ENCODE results near the gene DPH2. TPM values are rescaled to one million over a fixed set of nuclear protein-coding genes. Genes with fewer than 3 reads are reported as not detected.
A peak's percentile ranks its signal among the peaks of the same experiment; 100 is the strongest.

Gene DPH2
- total RNA-seq, 4 donors from 2014 or later = 13.1 to 29.4 (median 17.1) TPM

DNA sequence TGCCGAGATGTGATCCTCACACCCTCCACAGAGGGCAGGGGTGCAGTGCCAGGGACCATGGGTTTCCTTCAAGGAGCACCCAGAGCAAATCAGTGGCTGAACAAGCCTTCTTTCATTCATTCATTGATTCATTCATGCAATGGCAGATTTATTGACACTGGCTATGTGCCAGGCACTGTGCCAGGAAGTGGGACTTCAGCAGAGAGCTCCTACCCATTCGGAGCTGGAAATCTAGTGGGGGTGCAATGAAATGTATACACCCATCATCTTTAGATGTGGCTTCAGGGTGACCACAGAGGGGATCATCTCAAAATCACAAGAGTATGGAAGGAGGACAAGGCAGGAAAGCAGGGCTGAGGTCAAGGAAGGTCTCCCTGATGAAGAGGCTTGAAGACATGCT is 42.6 kb downstream of the DPH2 start:
- no peak for TF ChIP-seq POLR2A (IDR thresholded peaks at IDR 0.05)
- TF ChIP-seq, protein P1, sequence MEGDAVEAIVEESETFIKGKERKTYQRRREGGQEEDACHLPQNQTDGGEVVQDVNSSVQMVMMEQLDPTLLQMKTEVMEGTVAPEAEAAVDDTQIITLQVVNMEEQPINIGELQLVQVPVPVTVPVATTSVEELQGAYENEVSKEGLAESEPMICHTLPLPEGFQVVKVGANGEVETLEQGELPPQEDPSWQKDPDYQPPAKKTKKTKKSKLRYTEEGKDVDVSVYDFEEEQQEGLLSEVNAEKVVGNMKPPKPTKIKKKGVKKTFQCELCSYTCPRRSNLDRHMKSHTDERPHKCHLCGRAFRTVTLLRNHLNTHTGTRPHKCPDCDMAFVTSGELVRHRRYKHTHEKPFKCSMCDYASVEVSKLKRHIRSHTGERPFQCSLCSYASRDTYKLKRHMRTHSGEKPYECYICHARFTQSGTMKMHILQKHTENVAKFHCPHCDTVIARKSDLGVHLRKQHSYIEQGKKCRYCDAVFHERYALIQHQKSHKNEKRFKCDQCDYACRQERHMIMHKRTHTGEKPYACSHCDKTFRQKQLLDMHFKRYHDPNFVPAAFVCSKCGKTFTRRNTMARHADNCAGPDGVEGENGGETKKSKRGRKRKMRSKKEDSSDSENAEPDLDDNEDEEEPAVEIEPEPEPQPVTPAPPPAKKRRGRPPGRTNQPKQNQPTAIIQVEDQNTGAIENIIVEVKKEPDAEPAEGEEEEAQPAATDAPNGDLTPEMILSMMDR (IDR thresholded peaks at IDR 0.05) = no peak
- no peak for TF ChIP-seq POLR2AphosphoS5 (IDR thresholded peaks at IDR 0.05)
- no peak for TF ChIP-seq EP300 (IDR thresholded peaks at IDR 0.05; ENCODE audit: low read depth)
- H3K4me1 ChIP-seq = peaks cover 7 to 46% (median 29%) of the 10 kb centered on the region in 4 donors
- H3K9me3 ChIP-seq = no peaks in the 10 kb centered on the region
- H3K36me3 ChIP-seq = no peaks in the 10 kb centered on the region
- no peak overlapping the region for H3K27ac ChIP-seq
- H3K27me3 ChIP-seq = no peaks in the 10 kb centered on the region
- intact Hi-C loops (cut with DNase I; ENCODE audit: low total_unique reads) = no loop called here
- WGBS, 2 donors (ENCODE audit: low coverage in 1 of 2) = 66% methylated on average over 2 of the region's 2 CpGs; no CpG with 5 or more reads in 1 of the 2 donors
- peak; percentile 46 for DNase-seq
- in situ Hi-C loops (cut with MboI; ENCODE audit: low pct_ligation_motif_present in 1 of 4, low pct_unique_long_range_greater_than_20kb in 1 of 4, low sequenced_read_pairs in 3 of 4) = no loop called here
- no peak overlapping the region for H3K4me3 ChIP-seq

DNA sequence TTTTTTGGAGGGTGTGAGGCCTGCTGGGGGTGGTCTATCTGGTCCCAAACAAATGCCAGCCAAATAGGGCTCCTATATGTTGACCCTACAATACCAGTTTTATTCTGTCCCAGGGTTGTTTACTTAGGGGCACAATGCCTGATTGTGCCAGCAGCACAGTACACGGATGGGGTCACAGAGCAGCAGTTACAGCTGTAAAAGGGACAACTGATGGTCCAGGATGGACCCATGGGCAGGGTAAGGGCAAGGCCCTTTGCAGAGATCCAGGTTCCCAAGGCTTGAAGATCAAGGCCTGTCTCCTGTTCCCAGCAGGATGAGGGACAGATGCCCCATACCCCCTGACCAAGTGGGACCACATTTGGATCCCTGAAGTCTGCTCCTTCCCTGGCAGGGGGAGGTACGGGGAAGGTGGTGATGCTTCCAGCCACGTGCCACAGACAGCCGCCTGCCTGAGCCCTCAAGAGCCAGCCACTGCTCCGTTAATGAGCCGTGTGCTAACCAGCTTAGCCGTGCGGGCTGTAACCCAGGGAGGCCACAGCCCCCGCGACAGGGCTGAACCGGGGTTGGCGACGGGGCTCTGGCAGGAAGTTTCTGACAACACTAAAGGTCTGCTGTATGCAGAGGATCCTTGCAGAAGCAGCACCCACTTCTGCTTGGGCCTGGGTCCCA is 43.3 kb downstream of the DPH2 start:
- TF ChIP-seq, protein P1 (IDR thresholded peaks at IDR 0.05) = no peak
- TF ChIP-seq POLR2AphosphoS5 (IDR thresholded peaks at IDR 0.05) (no peak), EP300 (IDR thresholded peaks at IDR 0.05; ENCODE audit: low read depth) (no peak), POLR2A (IDR thresholded peaks at IDR 0.05) (no peak)
- Histone ChIP-seq H3K9me3 (no peaks in the 10 kb centered on the region), H3K27me3 (no peaks in the 10 kb centered on the region), H3K4me3 (no peak overlapping the region), H3K27ac (peak overlapping the region in 1 of 4 donors; percentile 77), H3K36me3 (no peaks in the 10 kb centered on the region), H3K4me1 (peaks cover 7 to 46% (median 29%) of the 10 kb centered on the region in 4 donors)
- in situ Hi-C loops (cut with MboI; ENCODE audit: low pct_ligation_motif_present in 1 of 4, low pct_unique_long_range_greater_than_20kb in 1 of 4, low sequenced_read_pairs in 3 of 4) (no loop called here), intact Hi-C loops (cut with DNase I; ENCODE audit: low total_unique reads) (no loop called here)
- 60% methylated on average over 11 of the region's 13 CpGs; no CpG with 5 or more reads in 1 of the 2 donors for WGBS, 2 donors (ENCODE audit: low coverage in 1 of 2)
- no peak for DNase-seq

- TF ChIP-seq, protein P1 (IDR thresholded peaks at IDR 0.05) = no peak
- no peak for TF ChIP-seq POLR2AphosphoS5 (IDR thresholded peaks at IDR 0.05)
- no peak for TF ChIP-seq EP300 (IDR thresholded peaks at IDR 0.05; ENCODE audit: low read depth)
- TF ChIP-seq POLR2A (IDR thresholded peaks at IDR 0.05) = no peak
- Histone ChIP-seq H3K4me1 (peaks cover 7 to 46% (median 29%) of the 10 kb centered on the region in 4 donors), H3K27ac (peak overlapping the region; percentile 47 to 83 (median 78)), H3K36me3 (no peaks in the 10 kb centered on the region), H3K9me3 (no peaks in the 10 kb centered on the region), H3K4me3 (no peak overlapping the region), H3K27me3 (no peaks in the 10 kb centered on the region)
- in situ Hi-C loops (cut with MboI; ENCODE audit: low pct_ligation_motif_present in 1 of 4, low pct_unique_long_range_greater_than_20kb in 1 of 4, low sequenced_read_pairs in 3 of 4) = no loop called here
- WGBS, 2 donors (ENCODE audit: low coverage in 1 of 2) = 83 to 100% methylated on average over 3 to 5 of the region's 5 CpGs
- intact Hi-C loops (cut with DNase I; ENCODE audit: low total_unique reads) = no loop called here
- DNase-seq = no peak
These were observed 44.1 kb downstream of the DPH2 start for GRCh38 chr1:44013949-44014348.

GRCh38 chr1:44014365-44015104 is 44.7 kb downstream of the DPH2 start:
- peak overlapping the region; percentile 47 to 83 (median 78) for H3K27ac ChIP-seq
- no peaks in the 10 kb centered on the region for H3K9me3 ChIP-seq
- H3K27me3 ChIP-seq = no peaks in the 10 kb centered on the region
- in situ Hi-C loops (cut with MboI; ENCODE audit: low pct_ligation_motif_present in 1 of 4, low pct_unique_long_range_greater_than_20kb in 1 of 4, low sequenced_read_pairs in 3 of 4) (no loop called here), intact Hi-C loops (cut with DNase I; ENCODE audit: low total_unique reads) (no loop called here)
- no peaks in the 10 kb centered on the region for H3K36me3 ChIP-seq
- peak; percentile 68 for DNase-seq
- no peak overlapping the region for H3K4me3 ChIP-seq
- WGBS, 2 donors (ENCODE audit: low coverage in 1 of 2) = 76 to 88% methylated on average over 1 to 8 of the region's 8 CpGs
- peaks cover 7 to 46% (median 29%) of the 10 kb centered on the region in 4 donors for H3K4me1 ChIP-seq
- TF ChIP-seq, protein P1 (IDR thresholded peaks at IDR 0.05) = no peak
- TF ChIP-seq POLR2A (IDR thresholded peaks at IDR 0.05) = peak; percentile 62
- TF ChIP-seq EP300 (IDR thresholded peaks at IDR 0.05; ENCODE audit: low read depth) = no peak
- peak in 2 of 3 donors; percentile 52 to 79 for TF ChIP-seq POLR2AphosphoS5 (IDR thresholded peaks at IDR 0.05)

All from transverse colon (tissue), 4 donors.